NCI-H446 treated with DMSO at 0.1 percent for 48 hours (cell line): ENCODE measurements around the gene SGMS1.
A peak's percentile ranks its signal among the peaks of the same experiment; 100 is the strongest.

ENCODE experiments used
- DNase-seq: peaks from one replicate; lab custom pipeline; 2025; lab: John Stamatoyannopoulos, UW

Gene SGMS1

GRCh38 chr10:50397312-50398140 lies 226.2 kb downstream of the SGMS1 start:
- DNase-seq: no peak

- DNase-seq: no peak
Observed at GRCh38 chr10:50396491-50397311, 227.1 kb downstream of the SGMS1 start.

- DNase-seq: no peak
Observed at GRCh38 chr10:50395851-50396250, 227.9 kb downstream of the SGMS1 start.

DNA sequence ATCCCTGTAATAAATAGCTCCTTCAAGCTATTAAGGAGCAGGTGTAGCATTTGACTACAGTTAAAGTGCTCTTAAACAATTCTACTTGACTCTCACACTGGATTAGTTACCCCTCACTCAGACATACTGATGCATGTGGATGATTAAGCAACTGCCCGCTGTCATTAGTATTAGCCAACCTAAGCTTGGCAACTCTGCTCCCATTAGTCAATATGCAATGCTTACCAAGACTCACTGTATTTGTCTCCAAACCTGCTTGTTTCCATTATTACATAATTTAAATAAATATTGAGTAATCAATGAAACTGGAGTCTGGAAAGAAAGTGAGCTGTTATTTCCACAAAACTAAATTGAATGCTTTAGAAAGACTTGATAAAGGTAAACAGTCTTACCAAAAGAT lies 228.5 kb downstream of the SGMS1 start:
- no peak for DNase-seq

- DNase-seq: no peak
Observed at GRCh38 chr10:50394832-50395231, 228.9 kb downstream of the SGMS1 start.

- DNase-seq: no peak
Observed at GRCh38 chr10:50393784-50394467, 229.8 kb downstream of the SGMS1 start.

- DNase-seq: no peak
Observed at GRCh38 chr10:50392966-50393718, 230.6 kb downstream of the SGMS1 start.

GRCh38 chr10:50392426-50392825 lies 231.3 kb downstream of the SGMS1 start:
- no peak for DNase-seq

DNA sequence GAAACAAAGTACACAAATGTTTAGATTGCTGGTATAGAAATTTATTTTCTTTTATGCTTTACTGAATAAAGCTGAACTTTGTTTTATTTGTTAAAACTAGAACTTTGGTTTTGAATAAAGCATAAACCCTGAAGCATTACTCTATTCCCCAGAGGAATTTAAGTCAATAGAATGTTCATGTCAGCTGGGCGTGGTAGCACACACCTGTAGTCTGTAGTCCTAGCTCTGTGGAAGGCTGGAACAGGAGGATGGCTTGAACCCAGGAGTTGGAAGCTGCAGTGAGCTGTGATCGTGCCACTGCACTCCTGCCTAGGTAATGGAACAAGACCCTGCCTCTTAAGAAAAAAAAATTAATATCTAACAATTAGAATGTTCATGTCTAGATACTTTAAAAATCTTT lies 233.5 kb downstream of the SGMS1 start:
- no peak for DNase-seq

DNA sequence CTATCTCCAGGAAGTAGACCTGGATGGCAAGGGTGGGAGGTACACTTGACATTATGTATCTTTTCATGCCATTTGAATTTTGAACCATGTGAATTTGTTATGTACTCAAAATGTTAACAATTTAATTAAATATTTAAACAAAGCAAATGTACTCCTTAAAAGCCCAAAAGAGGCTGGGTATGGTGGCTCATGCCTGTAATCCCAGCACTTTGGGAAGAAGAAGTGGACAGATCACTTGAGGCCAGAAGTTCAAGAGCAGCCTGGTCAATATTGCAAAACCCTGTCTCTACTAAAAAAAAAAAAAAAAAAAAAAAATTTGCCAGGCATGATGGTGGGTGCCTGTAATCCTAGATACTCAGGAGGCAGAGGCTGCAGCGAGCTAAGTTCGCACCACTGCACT lies 235.6 kb downstream of the SGMS1 start:
- no peak for DNase-seq

DNA sequence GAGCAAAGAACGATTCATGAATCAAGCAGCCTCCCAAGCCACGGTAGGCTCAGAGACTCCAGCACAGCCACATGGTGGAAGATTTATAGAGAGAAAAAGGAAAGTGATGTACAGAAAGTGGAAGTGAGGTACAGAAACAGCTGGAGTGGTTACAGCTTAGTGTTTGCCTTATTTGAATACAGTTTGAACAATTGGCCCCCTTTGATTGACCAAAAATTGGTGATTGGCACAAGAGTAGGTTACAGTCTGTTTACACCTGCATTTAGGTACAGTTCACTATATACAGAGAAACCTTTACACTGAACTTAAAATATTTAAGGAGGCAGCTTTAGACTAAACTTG lies 236.1 kb downstream of the SGMS1 start:
- DNase-seq: no peak

- no peak for DNase-seq
Observed at GRCh38 chr10:50387007-50387731, 236.6 kb downstream of the SGMS1 start.

- DNase-seq: no peak
Observed at GRCh38 chr10:50385624-50386023, 238.1 kb downstream of the SGMS1 start.

DNA sequence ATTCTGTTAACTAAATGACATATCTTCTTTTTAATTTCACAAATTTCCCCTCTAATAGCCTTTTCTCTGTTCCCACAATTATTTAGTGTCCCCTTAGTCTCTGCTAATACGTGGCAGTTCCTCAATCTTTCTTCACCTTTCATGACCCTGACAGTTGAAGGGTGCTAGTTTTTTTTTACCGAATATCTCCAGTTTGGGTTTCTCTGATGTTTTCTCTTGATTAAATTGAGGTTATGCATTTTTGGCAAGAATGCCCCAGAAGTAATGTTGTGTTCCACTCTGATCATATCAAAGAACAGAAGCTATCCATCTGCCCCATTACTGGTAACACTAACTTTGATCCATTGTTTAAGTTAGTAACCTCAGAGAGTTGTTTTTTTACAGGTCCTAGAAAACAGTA lies 238.9 kb downstream of the SGMS1 start:
- no peak for DNase-seq

- DNase-seq: no peak
Observed at GRCh38 chr10:50384238-50384637, 239.5 kb downstream of the SGMS1 start.

GRCh38 chr10:50382576-50383023 lies 241.2 kb downstream of the SGMS1 start:
- DNase-seq: no peak

DNA sequence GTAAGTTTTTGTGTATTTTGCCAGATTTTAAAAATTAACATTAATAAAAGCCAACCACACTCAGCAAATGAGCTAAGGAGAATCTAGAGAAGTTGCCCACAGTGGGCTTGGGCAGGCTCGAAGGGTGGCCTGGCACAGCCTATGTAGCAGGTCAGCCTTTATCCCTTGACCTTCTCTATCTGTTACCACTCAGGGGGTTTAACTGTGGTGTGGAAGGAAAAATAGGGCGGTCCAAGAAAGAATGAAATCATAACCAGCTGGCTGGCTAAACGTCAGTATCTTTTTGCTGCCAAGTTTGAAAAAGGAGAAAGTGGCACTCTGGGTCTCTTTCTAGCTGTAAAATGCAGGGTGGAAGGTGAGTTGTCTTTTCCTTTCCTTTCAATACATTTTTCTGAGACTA lies 242.1 kb downstream of the SGMS1 start:
- peak; percentile 8 for DNase-seq

GRCh38 chr10:50379616-50380015 lies 244.1 kb downstream of the SGMS1 start:
- no peak for DNase-seq

GRCh38 chr10:50375745-50376144 lies 248.0 kb downstream of the SGMS1 start:
- DNase-seq: no peak

GRCh38 chr10:50375051-50375452 lies 248.7 kb downstream of the SGMS1 start:
- no peak for DNase-seq

DNA sequence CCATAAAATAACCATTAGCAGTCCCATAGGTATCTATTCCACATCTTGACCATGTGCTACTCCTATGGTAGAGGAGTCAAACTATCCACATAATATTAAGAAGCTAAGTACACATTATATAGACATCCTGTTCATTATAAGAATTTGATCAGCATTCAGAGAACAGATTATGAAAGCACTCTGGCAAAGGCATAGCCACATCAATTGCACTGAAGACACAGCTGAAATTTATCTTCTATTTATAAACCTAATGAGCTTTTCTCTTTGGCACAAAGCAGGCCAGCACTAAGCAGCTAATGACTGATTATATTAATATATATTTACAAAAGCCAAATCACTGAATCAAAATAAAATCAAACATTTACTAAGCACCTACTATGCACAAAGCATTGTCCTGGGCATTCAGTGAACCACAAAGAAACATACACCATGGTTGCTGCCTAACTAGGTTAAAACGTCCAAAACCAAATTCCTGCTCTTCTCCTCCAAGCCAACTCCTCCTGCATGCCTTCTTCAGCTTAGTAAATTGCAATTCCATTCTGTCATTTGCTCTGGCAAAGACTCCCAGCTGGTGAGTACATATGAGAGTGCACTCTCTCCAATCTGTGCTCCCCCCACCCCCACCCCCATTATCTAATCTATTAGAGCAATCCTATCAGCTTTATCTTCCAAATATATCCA lies 249.8 kb downstream of the SGMS1 start:
- peak; percentile 1 for DNase-seq
